A549 (cell line): ENCODE results near the gene FAM98C. TPM values are rescaled to one million over a fixed set of nuclear protein-coding genes. Genes with fewer than 3 reads are reported as not detected.

Experiments
- ATAC-seq, 2 experiments: fragments of 200-7000 bp in 1 of 2; fragments of >200 bp in 1 of 2; cut with Nextera tagmentation in 1 of 2; cut with Tn5 transposase in 1 of 2; 3 replicates each; pipeline versions ENCODE4 v1.8.0 to v1.9.1; 2018 to 2020; ENCODE audit warnings: mild to moderate bottlenecking in 1 of 2, moderate library complexity in 1 of 2
- CTCF ChIA-PET: fragments of 300-600 bp; sonication (Branson Sonifier 250); formaldehyde crosslinking; extraction: SDS; loops from one replicate; lab custom pipeline; 2021; ENCODE audit warnings: antibody characterized with exemption, inconsistent platforms; lab: Yijun Ruan, JAX
- POLR2A ChIA-PET: fragments of 350-600 bp; formaldehyde crosslinking; extraction: SDS; loops from one replicate; lab custom pipeline; 2021; ENCODE audit warnings: antibody characterized with exemption, inconsistent platforms; lab: Yijun Ruan, JAX
- DNase-seq, 2 experiments: peaks; one replicate each; pipeline versions ENCODE4 v3.0.0 to v3.0.0-alpha.2; 2011 to 2016; ENCODE audit warnings: low read depth in 1 of 2, low spot score in 1 of 2
- FAIRE-seq: peaks from 2 replicates; lab custom pipeline; 2011; peaks lifted over from hg19 to GRCh38; lab: Jason Lieb, UNC
- H3K27ac ChIP-seq, 2 experiments: fragments of >200 bp; sonication (Bioruptor Twin); formaldehyde crosslinking; 3 replicates each; pipeline ENCODE4 v1.5.1; 2016 to 2017
- H3K4me1 ChIP-seq: fragments of >200 bp; sonication (Bioruptor Twin); formaldehyde crosslinking; 3 replicates; pipeline ENCODE4 v1.6.1; 2016
- H3K4me2 ChIP-seq: fragments of >200 bp; sonication (Bioruptor Twin); formaldehyde crosslinking; 3 replicates; pipeline ENCODE4 v1.6.1; 2016
- H3K4me3 ChIP-seq: fragments of >200 bp; sonication (Bioruptor Twin); formaldehyde crosslinking; 3 replicates; pipeline ENCODE4 v1.5.1; 2016
- H3K9me3 ChIP-seq: fragments of >200 bp; sonication (Bioruptor Twin); formaldehyde crosslinking; 3 replicates; pipeline ENCODE4 v1.6.1; 2016
- BCL3 ChIP-seq: fragments of >200 bp; sonication (Bioruptor Twin); formaldehyde crosslinking; IDR thresholded peaks from 3 replicates; pipeline ENCODE4 v1.6.1; 2016
- BHLHE40 ChIP-seq: IDR thresholded peaks from 2 replicates; pipeline ENCODE4 v1.6.1; 2012; ENCODE audit warnings: low read depth, low read length, inconsistent platforms
- CBX2 ChIP-seq: fragments of 200-600 bp; sonication (generic); IDR thresholded peaks from 2 replicates; pipeline ENCODE4 v1.6.1; 2016; ENCODE audit warnings: low read depth, mild to moderate bottlenecking, borderline replicate concordance
- CBX8 ChIP-seq: fragments of 200-600 bp; sonication (generic); IDR thresholded peaks from 2 replicates; pipeline ENCODE4 v1.6.1; 2016
- CEBPB ChIP-seq, 2 experiments: fragments of >200 bp in 1 of 2; sonication (Bioruptor Twin) in 1 of 2; formaldehyde crosslinking in 1 of 2; IDR thresholded peaks; 2 replicates each; pipeline ENCODE4 v1.6.1; 2012 to 2016
- E2F6 ChIP-seq: IDR thresholded peaks from 2 replicates; pipeline ENCODE4 v1.6.1; 2012; ENCODE audit warnings: low read depth, borderline replicate concordance
- EHF ChIP-seq: fragments of 250-450 bp; sonication (Bioruptor Pico); IDR thresholded peaks from 2 replicates; pipeline ENCODE4 v1.5.0; 2020; ENCODE audit warnings: mild to moderate bottlenecking
- EHMT2 ChIP-seq: fragments of 200-600 bp; sonication (generic); IDR thresholded peaks from 2 replicates; pipeline ENCODE4 v1.6.1; 2016; ENCODE audit warnings: antibody characterized with exemption, low read depth, mild to moderate bottlenecking, moderate library complexity
- ELK1 ChIP-seq: fragments of 150-350 bp; IDR thresholded peaks from 2 replicates; pipeline ENCODE4 v1.6.1; 2014; ENCODE audit warnings: low read depth, mild to moderate bottlenecking, low read length
- FOSL2 ChIP-seq, 2 experiments: fragments of 450-650 bp in 1 of 2; fragments of >200 bp in 1 of 2; sonication (Bioruptor Twin) in 1 of 2; formaldehyde crosslinking; IDR thresholded peaks; 2 replicates each; pipeline versions ENCODE4 v1.5.0 to v1.6.1; 2016 to 2020; ENCODE audit warnings: mild to moderate bottlenecking in 1 of 2, moderate library complexity in 1 of 2
- HDAC2 ChIP-seq: fragments of 200-600 bp; sonication (generic); IDR thresholded peaks from 2 replicates; pipeline ENCODE4 v1.6.1; 2016
- HOXB13 ChIP-seq: fragments of 250-450 bp; sonication (Bioruptor Pico); IDR thresholded peaks from 2 replicates; pipeline ENCODE4 v1.5.0; 2020; ENCODE audit warnings: low read depth, mild to moderate bottlenecking, moderate library complexity
- JUNB ChIP-seq: fragments of >200 bp; sonication (Bioruptor Twin); formaldehyde crosslinking; IDR thresholded peaks from 2 replicates; pipeline ENCODE4 v1.6.1; 2016
- KDM1A ChIP-seq: fragments of 200-600 bp; sonication (generic); IDR thresholded peaks from 2 replicates; pipeline ENCODE4 v1.6.1; 2016; ENCODE audit warnings: low read depth, mild to moderate bottlenecking
- MAZ ChIP-seq: fragments of 150-350 bp; IDR thresholded peaks from 2 replicates; pipeline ENCODE4 v1.6.1; 2014; ENCODE audit warnings: antibody characterized with exemption, low read depth, low read length, borderline replicate concordance
- MYC ChIP-seq: IDR thresholded peaks from 2 replicates; pipeline ENCODE4 v1.6.1; 2012; ENCODE audit warnings: mild to moderate bottlenecking, inconsistent platforms, low read length, improper control_type of control experiment, borderline replicate concordance
- NFE2L2 ChIP-seq: fragments of 150-350 bp; conservative IDR thresholded peaks from 2 replicates; pipeline ENCODE4 v1.6.1; 2014; ENCODE audit warnings: low read length
- NPAS2 ChIP-seq: fragments of 250-450 bp; sonication (Bioruptor Pico); IDR thresholded peaks from 2 replicates; pipeline ENCODE4 v1.8.0; 2022; ENCODE audit warnings: mild to moderate bottlenecking, moderate library complexity, borderline replicate concordance
- POLR2A ChIP-seq: IDR thresholded peaks from 2 replicates; pipeline ENCODE4 v1.6.1; 2012; ENCODE audit warnings: mild to moderate bottlenecking, low read length
- RAD21 ChIP-seq, 2 experiments: fragments of >200 bp in 1 of 2; sonication (Bioruptor Twin) in 1 of 2; formaldehyde crosslinking in 1 of 2; IDR thresholded peaks in 1 of 2; conservative IDR thresholded peaks in 1 of 2; 2 replicates in 1 of 2; 3 replicates in 1 of 2; pipeline ENCODE4 v1.6.1; 2012 to 2018; ENCODE audit warnings: inconsistent platforms in 1 of 2
- REST ChIP-seq: fragments of 200-600 bp; sonication (generic); IDR thresholded peaks from 2 replicates; pipeline ENCODE4 v1.6.1; 2016; ENCODE audit warnings: antibody characterized with exemption, mild to moderate bottlenecking, moderate library complexity
- TFCP2L1 ChIP-seq: fragments of 250-450 bp; sonication (Bioruptor Pico); IDR thresholded peaks from 2 replicates; pipeline ENCODE4 v1.5.0; 2021; ENCODE audit warnings: mild to moderate bottlenecking
- TP53 ChIP-seq: fragments of 250-450 bp; sonication (Bioruptor Pico); IDR thresholded peaks from 2 replicates; pipeline ENCODE4 v1.5.0; 2021; ENCODE audit warnings: mild to moderate bottlenecking, moderate library complexity
- USF2 ChIP-seq: fragments of 450-650 bp; IDR thresholded peaks from 2 replicates; pipeline ENCODE4 v1.6.1; 2014; ENCODE audit warnings: antibody characterized with exemption
- ZSCAN20 ChIP-seq: fragments of 250-450 bp; sonication (Bioruptor Pico); IDR thresholded peaks from 2 replicates; pipeline ENCODE4 v1.8.0; 2022; ENCODE audit warnings: mild to moderate bottlenecking, moderate library complexity
- WGBS: methylation state at CpG from one replicate; pipeline ENCODE4 v1.1.6; 2017; ENCODE audit errors: missing lambda C conversion rate; 5-methylcytosine and 5-hydroxymethylcytosine counted together
- polyA plus RNA-seq, 4 experiments: library from polyadenylated mRNA; depleted of rRNA in 3 of 4; stranded (reverse); fragments of >200 nt; fragmentation: RNase III in 1 of 4; extraction: RNeasy Plus Mini Kit Qiagen cat#74134 plus additional on column Dnase treatment in 1 of 4; gene quantifications; 2 replicates in 3 of 4; 3 replicates in 1 of 4; pipeline ENCODE4 v1.2.3, GENCODE V29; 2011 to 2017

The FAM98C gene
- polyA plus RNA-seq, 2 of the 4 experiments (the other 2 are of a cell fraction) = 12.8 to 20.4 TPM

DNA sequence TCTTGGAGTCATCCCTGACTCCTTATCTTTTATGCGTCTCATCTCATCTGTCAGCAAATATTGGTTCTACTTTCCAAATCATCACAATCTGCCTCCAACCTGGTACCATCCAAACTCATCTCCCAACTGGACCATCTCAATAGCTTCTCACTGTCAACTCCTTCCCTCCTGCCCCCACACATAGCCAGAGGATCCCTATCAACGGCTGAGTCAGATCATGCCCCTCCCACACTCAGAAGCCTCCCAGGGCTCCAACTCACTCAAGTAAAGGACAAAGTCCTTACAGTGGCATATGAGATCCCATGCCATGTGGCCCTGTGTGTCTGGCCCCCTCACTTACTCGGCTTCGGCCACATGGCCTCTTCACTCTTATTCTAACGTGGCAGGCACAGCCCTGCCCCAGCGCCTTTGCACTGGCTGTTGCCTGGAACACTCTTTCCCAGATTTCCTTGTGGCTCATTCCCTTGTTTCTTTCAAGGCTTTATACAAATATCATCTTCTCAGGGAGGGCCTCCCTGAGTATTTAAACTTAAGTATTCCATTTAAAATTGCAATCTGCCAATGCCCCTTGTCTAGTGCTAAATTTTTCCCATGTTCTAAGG is 10.1 kb upstream of the FAM98C start (continued):
- TF ChIP-seq E2F6 = 0 out of 2 replicates have a peak, but pooled peaks have one; percentile 37
- TF ChIP-seq BHLHE40 = no peak
- TF ChIP-seq MAZ = no peak
- TF ChIP-seq KDM1A = 0 out of 2 replicates have a peak, but pooled peaks have one; percentile 34
- no peak for TF ChIP-seq CBX8
- no peak for TF ChIP-seq USF2
- peak; percentile 83; the same call in 1 of the 2 replicates for TF ChIP-seq MYC

GRCh38 chr19:38394488-38394887 is 8.4 kb upstream of the FAM98C start:
- FAIRE-seq (no peak), DNase-seq (no peak), ATAC-seq (no peak)
- 94% methylated on average over 30 of the region's 30 CpGs for WGBS
- ChIA-PET POLR2A (interaction anchor here (1.6 to 1.8 kb wide), 2 partner anchors 8 to 20 kb away, joined by 4 to 6 read pairs; partner anchors contain the start of genes FAM98C and PSMD8), CTCF (interaction anchor here (0.5 to 14.1 kb wide), 8 partner anchors 5 to 670 kb away, joined by 3 to 254 read pairs (median 4); partner anchors contain the start of genes FAM98C, GGN, MRPS12 and PSMD8)
- Histone ChIP-seq H3K4me3 (no peak overlapping the region), H3K4me2 (no peak overlapping the region), H3K4me1 (peaks cover 28% of the 10 kb centered on the region), H3K27ac (no peak overlapping the region), H3K9me3 (no peaks in the 10 kb centered on the region)
- TF ChIP-seq POLR2A = no peak
- no peak for TF ChIP-seq FOSL2 (IDR thresholded peaks at IDR 0.05)
- no peak for TF ChIP-seq FOSL2 (CRISPR knock-in tag; IDR thresholded peaks at IDR 0.05)
- no peak for TF ChIP-seq ELK1
- TF ChIP-seq HDAC2 = no peak
- no peak for TF ChIP-seq ZSCAN20 (CRISPR knock-in tag)
- TF ChIP-seq HOXB13 (CRISPR knock-in tag) = no peak
- TF ChIP-seq TFCP2L1 = no peak
- TF ChIP-seq REST = no peak
- TF ChIP-seq EHMT2 = no peak
- TF ChIP-seq NFE2L2 = no peak
- TF ChIP-seq JUNB = no peak
- TF ChIP-seq CEBPB (IDR thresholded peaks at IDR 0.05) = no peak
- no peak for TF ChIP-seq CBX2
- no peak for TF ChIP-seq TP53 (CRISPR knock-in tag)
- no peak for TF ChIP-seq NPAS2 (CRISPR knock-in tag)
- no peak for TF ChIP-seq USF2
- no peak for TF ChIP-seq BHLHE40
- no peak for TF ChIP-seq BCL3
- no peak for TF ChIP-seq EHF
- TF ChIP-seq RAD21 (conservative IDR thresholded peaks at IDR 0.05 in 1 of 2, IDR thresholded peaks at IDR 0.05 in 1 of 2) = no peak
